Keratinocyte (primary cell): Measurements from ENCODE around the gene CAND2. TPM values are rescaled to one million over a fixed set of nuclear protein-coding genes. Genes with fewer than 3 reads are reported as not detected.

Experiments
- DNase-seq: peaks from one replicate; pipeline ENCODE4 v3.0.0-alpha.2; 2011; ENCODE audit warnings: low read depth, missing footprints, low spot score
- FAIRE-seq: peaks from 2 replicates; lab custom pipeline; 2011; peaks lifted over from hg19 to GRCh38; lab: Jason Lieb, UNC
- H2AFZ ChIP-seq: 2 replicates; pipeline ENCODE4 v1.6.0; 2012; ENCODE audit warnings: low read length, control low read depth, inconsistent platforms; ENCODE audit not compliant: control insufficient read depth
- H3K27ac ChIP-seq: 2 replicates; pipeline ENCODE4 v1.5.1; 2011; ENCODE audit warnings: low read length; ENCODE audit not compliant: control insufficient read depth, insufficient read depth
- H3K27me3 ChIP-seq: 3 replicates; pipeline ENCODE4 v1.6.0; 2011; ENCODE audit warnings: low read length; ENCODE audit not compliant: control insufficient read depth, insufficient read depth; ENCODE audit errors: extremely low read depth
- H3K36me3 ChIP-seq, 2 experiments: 2 replicates in 1 of 2; 3 replicates in 1 of 2; pipeline ENCODE4 v1.5.1; 2011; ENCODE audit warnings: low read length in 2 of 2, mild to moderate bottlenecking in 1 of 2; ENCODE audit not compliant: control insufficient read depth in 2 of 2, insufficient read depth in 2 of 2; ENCODE audit errors: extremely low read depth in 1 of 2
- H3K4me1 ChIP-seq: 3 replicates; pipeline ENCODE4 v1.5.1; 2011; ENCODE audit warnings: low read length; ENCODE audit not compliant: control insufficient read depth, insufficient read depth; ENCODE audit errors: extremely low read depth
- H3K4me2 ChIP-seq: 3 replicates; pipeline ENCODE4 v1.6.0; 2011; ENCODE audit warnings: low read depth, low read length; ENCODE audit not compliant: control insufficient read depth, insufficient read depth; ENCODE audit errors: extremely low read depth
- H3K4me3 ChIP-seq, 3 experiments: fragments of 200-600 bp in 1 of 3; sonication (generic) in 1 of 3; 2 replicates in 2 of 3; 3 replicates in 1 of 3; pipeline ENCODE4 v1.5.1; 2011 to 2016; ENCODE audit warnings: low read length in 3 of 3, mild to moderate bottlenecking in 3 of 3, control low read depth in 2 of 3, inconsistent platforms in 1 of 3, low read depth in 1 of 3, mixed read lengths in 1 of 3, mixed run types in 1 of 3, moderate library complexity in 1 of 3; ENCODE audit not compliant: control insufficient read depth in 2 of 3, insufficient read depth in 2 of 3; ENCODE audit errors: extremely low read depth in 1 of 3
- H3K79me2 ChIP-seq: 2 replicates; pipeline ENCODE4 v1.6.0; 2012; ENCODE audit warnings: low read length; ENCODE audit not compliant: control insufficient read depth, insufficient read depth
- H3K9ac ChIP-seq: 3 replicates; pipeline ENCODE4 v1.6.0; 2011; ENCODE audit warnings: low read length; ENCODE audit not compliant: control insufficient read depth, insufficient read depth; ENCODE audit errors: extremely low read depth
- H3K9me1 ChIP-seq: 3 replicates; pipeline ENCODE4 v1.6.0; 2011; ENCODE audit warnings: low read length; ENCODE audit not compliant: control insufficient read depth, insufficient read depth; ENCODE audit errors: extremely low read depth
- H3K9me3 ChIP-seq: 2 replicates; pipeline ENCODE4 v1.5.1; 2012; ENCODE audit warnings: low read depth, low read length; ENCODE audit not compliant: control insufficient read depth
- H4K20me1 ChIP-seq: 3 replicates; pipeline ENCODE4 v1.6.0; 2011; ENCODE audit warnings: low read length; ENCODE audit not compliant: control insufficient read depth, insufficient read depth; ENCODE audit errors: extremely low read depth
- CTCF ChIP-seq, 3 experiments: IDR thresholded peaks in 1 of 3; conservative IDR thresholded peaks in 1 of 3; optimal IDR thresholded peaks in 1 of 3; 2 replicates in 2 of 3; 3 replicates in 1 of 3; pipeline versions ENCODE3 to v1.5.1; 2011; ENCODE audit warnings: low read length in 3 of 3, mild to moderate bottlenecking in 3 of 3, moderate library complexity in 2 of 3, control low read depth in 1 of 3, inconsistent platforms in 1 of 3; ENCODE audit not compliant: insufficient read depth in 2 of 3; ENCODE audit errors: extremely low read depth in 1 of 3
- EZH2 ChIP-seq: IDR thresholded peaks from one replicate; pipeline ENCODE4 v1.6.1; 2012; ENCODE audit warnings: inconsistent platforms, mild to moderate bottlenecking, low read length, moderate library complexity
- dilution Hi-C: fragments of 300-500 bp; cut with MboI; formaldehyde crosslinking; loops from one replicate; pipeline ENCODE4 v1.7.0; 2020; ENCODE audit warnings: low sequenced_read_pairs; ENCODE audit not compliant: extremely low pct_ligation_motif_present
- polyA plus RNA-seq, 5 experiments: library from polyadenylated mRNA; depleted of rRNA in 3 of 5; stranded (reverse) in 3 of 5; stranded (forward) in 1 of 5; unstranded in 1 of 5; fragments of >200 nt; gene quantifications; 1 replicate in 1 of 5; 2 replicates in 3 of 5; 3 replicates in 1 of 5; pipeline versions ENCODE4 v1.2.1 to v1.2.3, GENCODE V29; 2011 to 2012; ENCODE audit warnings: missing spikeins in 2 of 5, low read depth in 1 of 5, low replicate concordance in 1 of 5

Gene CAND2
- polyA plus RNA-seq, 1 donor (not counting 4 experiments of a cell fraction or from before 2014, with no cell fraction given) = 0.05 TPM

DNA sequence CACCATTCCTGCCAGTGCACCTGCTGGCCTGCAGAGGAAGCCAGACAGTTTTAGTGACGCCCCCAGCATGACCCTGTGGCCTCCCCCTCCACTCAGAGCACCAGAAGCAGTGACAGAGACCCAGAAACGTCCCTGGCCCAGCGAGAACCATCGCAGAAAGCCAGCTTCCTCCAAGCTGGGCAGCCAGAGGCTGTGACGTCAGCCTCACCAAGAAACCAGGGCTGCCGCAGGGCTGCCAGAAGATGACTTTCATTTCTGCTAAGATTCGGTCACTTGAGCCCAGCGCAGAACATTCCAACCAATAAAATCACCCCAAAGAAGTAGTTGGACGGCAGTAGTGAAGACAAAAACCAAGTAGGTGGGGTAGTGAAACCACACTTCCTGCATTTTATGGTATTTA lies 74.5 kb downstream of the CAND2 start:
- Histone ChIP-seq H3K27ac (no peak overlapping the region), H3K79me2 (no peaks in the 10 kb centered on the region), H4K20me1 (no peaks in the 10 kb centered on the region), H3K9me1 (no peaks in the 10 kb centered on the region), H3K4me2 (no peak overlapping the region), H3K4me1 (no peaks in the 10 kb centered on the region), H3K27me3 (peaks cover 41% of the 10 kb centered on the region), H2AFZ (no peak overlapping the region), H3K9ac (no peak overlapping the region), H3K9me3 (no peaks in the 10 kb centered on the region), H3K36me3 (no peaks in the 10 kb centered on the region), H3K4me3 (no peak overlapping the region)
- no peak for FAIRE-seq
- dilution Hi-C loops = no loop called here
- TF ChIP-seq CTCF (optimal IDR thresholded peaks at IDR 0.05 in 1 of 3, IDR thresholded peaks at IDR 0.05 in 1 of 3, conservative IDR thresholded peaks at IDR 0.05 in 1 of 3; ENCODE audit: extremely low read depth in 1 of 3, insufficient read depth in 2 of 3, low read length in 3 of 3) (no peak), EZH2 (no peak)
- DNase-seq = no peak

GRCh38 chr3:12871404-12871983 lies 75.0 kb downstream of the CAND2 start:
- Histone ChIP-seq H3K9ac (no peak overlapping the region), H4K20me1 (no peaks in the 10 kb centered on the region), H3K36me3 (no peaks in the 10 kb centered on the region), H3K27me3 (peaks cover 41% of the 10 kb centered on the region), H3K4me3 (no peak overlapping the region), H3K9me1 (no peaks in the 10 kb centered on the region), H3K4me2 (no peak overlapping the region), H3K79me2 (no peaks in the 10 kb centered on the region), H3K9me3 (no peaks in the 10 kb centered on the region), H3K27ac (no peak overlapping the region), H2AFZ (no peak overlapping the region), H3K4me1 (no peaks in the 10 kb centered on the region)
- FAIRE-seq (no peak), DNase-seq (no peak)
- dilution Hi-C loops = no loop called here
- TF ChIP-seq CTCF (optimal IDR thresholded peaks at IDR 0.05 in 1 of 3, IDR thresholded peaks at IDR 0.05 in 1 of 3, conservative IDR thresholded peaks at IDR 0.05 in 1 of 3; ENCODE audit: extremely low read depth in 1 of 3, insufficient read depth in 2 of 3, low read length in 3 of 3) (no peak), EZH2 (no peak)
